ENCODE results near the gene PDE10A.

GRCh38 chr6:165662749-165663376, at the start of gene PDE10A:
- TF ChIP-seq EZH2 (IDR thresholded peaks at IDR 0.05; ENCODE audit: insufficient read depth, low read length) (no peak), CTCF (IDR thresholded peaks at IDR 0.05; ENCODE audit: insufficient read depth, low read depth, low read length) (no peak)
